Measurements from ENCODE around the gene ELAPOR1.

The ELAPOR1 gene

DNA sequence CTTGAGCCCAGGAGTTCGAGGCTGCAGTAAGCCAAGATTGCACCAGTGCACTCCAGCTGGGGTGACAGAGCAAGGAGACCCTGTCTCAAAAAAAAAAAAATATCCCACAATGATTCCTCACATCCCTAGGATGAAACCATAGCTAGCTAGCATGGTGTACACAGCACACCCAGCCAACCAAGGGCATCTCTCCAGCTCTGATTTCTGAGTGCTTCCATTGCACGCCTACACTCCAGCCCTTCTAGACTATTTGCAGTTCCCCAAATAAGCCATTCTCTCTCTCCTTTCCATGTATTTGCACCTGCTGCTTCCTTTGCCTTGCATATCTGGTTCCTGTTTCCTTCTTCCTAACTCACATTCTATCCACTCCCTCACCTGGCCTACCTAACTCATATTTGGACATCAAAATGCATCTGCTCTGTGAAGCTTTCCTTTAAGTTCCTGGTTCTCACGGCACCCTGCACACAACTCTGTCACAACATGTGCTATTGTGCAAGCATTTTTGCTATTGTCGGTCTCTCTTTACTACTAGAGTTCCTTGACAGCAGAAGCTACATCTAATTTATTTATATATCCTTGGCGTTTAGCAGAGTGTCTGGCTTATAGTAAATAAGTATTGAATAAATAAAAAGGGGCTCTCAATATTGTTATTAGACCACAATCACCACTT lies 2.4 kb upstream of the ELAPOR1 start:
- no peak for DNase-seq
- Histone ChIP-seq H3K27ac (no peak overlapping the region), H3K36me3 (no peaks in the 10 kb centered on the region), H3K27me3 (ENCODE audit: insufficient read depth, low read depth, severe bottlenecking) (peaks cover 6% of the 10 kb centered on the region), H3K9me3 (ENCODE audit: severe bottlenecking) (no peaks in the 10 kb centered on the region), H3K4me3 (ENCODE audit: low read depth, low read length) (no peak overlapping the region)
- no peak for TF ChIP-seq CTCF (IDR thresholded peaks at IDR 0.05; ENCODE audit: low read depth, low read length)

DNA sequence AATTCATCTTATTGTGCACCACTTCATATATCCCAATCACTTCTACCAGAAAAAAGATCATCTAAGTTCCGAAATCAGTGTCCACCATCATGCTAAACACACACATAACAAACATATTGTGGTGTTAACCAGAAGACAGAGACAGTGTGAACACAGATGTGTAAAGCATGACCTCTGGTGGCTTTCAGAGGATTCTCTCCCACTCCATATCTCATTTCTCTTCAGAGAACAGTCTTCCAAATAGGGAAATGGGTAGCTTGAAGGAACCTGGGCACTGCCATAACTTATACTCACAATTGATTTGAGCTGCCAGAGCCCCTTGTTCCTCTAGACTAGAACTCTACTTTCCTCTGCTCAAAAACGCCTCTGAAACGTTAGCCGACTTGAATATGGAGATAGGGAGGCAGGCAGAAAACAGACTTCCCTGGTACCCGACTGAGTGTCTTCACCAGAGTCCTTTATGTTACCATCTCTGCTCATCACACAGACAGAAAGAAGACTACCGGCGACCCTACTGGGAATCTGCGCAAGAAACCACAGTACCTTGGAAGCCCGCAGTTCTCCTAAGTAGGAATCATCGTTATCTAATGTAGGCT lies 1.8 kb upstream of the ELAPOR1 start:
- peaks cover 6% of the 10 kb centered on the region for H3K27me3 ChIP-seq (ENCODE audit: insufficient read depth, low read depth, severe bottlenecking)

DNA sequence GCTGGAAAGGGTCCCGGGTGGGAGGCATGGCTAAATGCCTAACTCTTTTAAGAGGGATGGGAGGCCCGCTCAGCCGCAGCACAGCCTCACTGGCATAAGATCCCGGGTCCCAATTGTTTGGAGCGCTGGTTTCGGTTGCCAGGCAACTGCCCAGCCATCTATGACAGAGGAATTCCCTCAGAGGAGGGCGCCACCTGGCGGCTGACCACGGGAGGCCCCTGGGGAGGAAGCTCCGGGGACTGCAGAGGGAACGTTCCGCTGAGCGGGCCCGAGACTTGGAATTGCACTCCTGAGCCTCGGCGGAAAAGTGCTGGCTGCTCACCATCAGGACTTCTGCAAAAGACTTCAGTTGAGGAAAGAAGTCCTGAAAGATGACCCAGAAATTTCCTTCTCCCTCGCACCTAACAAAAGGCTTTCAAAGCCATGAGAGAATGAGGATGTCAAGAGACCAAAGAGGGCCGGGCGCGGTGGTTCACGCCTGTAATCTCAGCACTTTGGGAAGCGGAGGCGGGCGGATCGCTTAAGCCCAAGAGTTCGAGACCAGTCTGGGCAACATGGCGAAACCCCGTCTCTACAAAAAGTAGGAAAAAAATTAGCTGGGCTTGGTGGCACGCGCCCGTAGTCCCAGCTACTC lies 1.1 kb upstream of the ELAPOR1 start:
- Histone ChIP-seq H3K36me3 (no peaks in the 10 kb centered on the region), H3K27me3 (ENCODE audit: insufficient read depth, low read depth, severe bottlenecking) (peaks cover 6% of the 10 kb centered on the region), H3K27ac (no peak overlapping the region), H3K4me3 (ENCODE audit: low read depth, low read length) (peak overlapping the region; percentile 49), H3K9me3 (ENCODE audit: severe bottlenecking) (no peaks in the 10 kb centered on the region)
- peak; percentile 98 for DNase-seq
- TF ChIP-seq CTCF (IDR thresholded peaks at IDR 0.05; ENCODE audit: low read depth, low read length): peak; percentile 92

More for the DNA sequence above, 1.8 kb upstream of the ELAPOR1 start:
- Histone ChIP-seq H3K9me3 (ENCODE audit: severe bottlenecking) (no peaks in the 10 kb centered on the region), H3K36me3 (no peaks in the 10 kb centered on the region), H3K4me3 (ENCODE audit: low read depth, low read length) (no peak overlapping the region), H3K27ac (no peak overlapping the region)
- no peak for DNase-seq
- TF ChIP-seq CTCF (IDR thresholded peaks at IDR 0.05; ENCODE audit: low read depth, low read length): peak; percentile 48

DNA sequence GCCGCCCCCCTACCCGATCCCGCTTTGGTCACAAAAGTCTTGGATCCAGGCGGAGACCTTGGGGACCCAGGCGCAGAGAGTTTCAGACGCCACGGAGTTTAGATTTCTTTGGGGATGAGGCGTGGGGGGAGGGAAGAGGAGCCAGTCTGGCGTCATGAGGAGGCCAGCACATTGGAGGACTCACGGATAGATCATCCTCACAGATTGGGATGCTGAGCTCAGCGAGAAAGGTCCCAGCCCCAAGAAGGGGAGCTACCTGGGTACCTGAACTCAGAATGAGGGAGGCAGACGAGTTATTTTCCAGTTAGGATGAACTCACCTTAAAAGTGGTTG lies 393 bp downstream of the ELAPOR1 start:
- Histone ChIP-seq H3K36me3 (no peaks in the 10 kb centered on the region), H3K27me3 (ENCODE audit: insufficient read depth, low read depth, severe bottlenecking) (peaks cover 6% of the 10 kb centered on the region), H3K4me3 (ENCODE audit: low read depth, low read length) (peak overlapping the region; percentile 49), H3K27ac (no peak overlapping the region), H3K9me3 (ENCODE audit: severe bottlenecking) (no peaks in the 10 kb centered on the region)
- no peak for TF ChIP-seq CTCF (IDR thresholded peaks at IDR 0.05; ENCODE audit: low read depth, low read length)
- DNase-seq: peak; percentile 24

GRCh38 chr1:109115685-109116084 lies 1.8 kb downstream of the ELAPOR1 start:
- Histone ChIP-seq H3K4me3 (ENCODE audit: low read depth, low read length) (no peak overlapping the region), H3K36me3 (no peaks in the 10 kb centered on the region), H3K27me3 (ENCODE audit: insufficient read depth, low read depth, severe bottlenecking) (peaks cover 6% of the 10 kb centered on the region), H3K27ac (no peak overlapping the region), H3K9me3 (ENCODE audit: severe bottlenecking) (no peaks in the 10 kb centered on the region)
- no peak for DNase-seq
- TF ChIP-seq CTCF (IDR thresholded peaks at IDR 0.05; ENCODE audit: low read depth, low read length): no peak

Data from WERI-Rb-1 (cell line).